Measurements from ENCODE around the gene AOPEP. TPM values are rescaled to one million over a fixed set of nuclear protein-coding genes. Genes with fewer than 3 reads are reported as not detected.
A peak's percentile ranks its signal among the peaks of the same experiment; 100 is the strongest.

AOPEP gene
- polyA plus RNA-seq (2011; rRNA removed), result 229 and 266 TPM in 2 replicates
- 289 and 302 TPM in 2 replicates for polyA plus RNA-seq (2012; cell fraction: cytosol; rRNA removed)
- 133 and 164 TPM in 2 replicates for polyA plus RNA-seq (2012; cell fraction: nucleus; rRNA removed)
- polyA plus RNA-seq (2017; fragmentation: RNase III; extraction: RNeasy Plus Mini Kit Qiagen cat#74134 plus additional on column Dnase treatment), result 201 to 238 TPM (median 226 TPM) in 3 replicates
- 295 and 303 TPM in 2 replicates for polyA minus RNA-seq (2011; rRNA and poly(A)+ RNA removed)

- TF ChIP-seq BCL3 (IDR thresholded peaks at IDR 0.05) (peak; percentile 77; the same call in 1 of the 3 replicates), TP53 (CRISPR knock-in tag; IDR thresholded peaks at IDR 0.05) (no peak), GATA3 (IDR thresholded peaks at IDR 0.05; ENCODE audit: borderline replicate concordance) (0 out of 2 replicates have a peak, but pooled peaks have one; percentile 15), PHF8 (IDR thresholded peaks at IDR 0.05; ENCODE audit: borderline replicate concordance, low read depth) (peak; percentile 45; the same call in 1 of the 2 replicates), MAX (IDR thresholded peaks at IDR 0.05) (peak; percentile 91), HOXB13 (CRISPR knock-in tag; IDR thresholded peaks at IDR 0.05; ENCODE audit: low read depth) (no peak), MYC (IDR thresholded peaks at IDR 0.05; ENCODE audit: borderline replicate concordance, low read length) (0 out of 2 replicates have a peak, but pooled peaks have one; percentile 59), JUN (IDR thresholded peaks at IDR 0.05) (peak in 1 of 2 experiments; percentile 85; a peak in 2 of 5 replicates), FOSL2 (IDR thresholded peaks at IDR 0.05) (no peak), FOSL2 (CRISPR knock-in tag; IDR thresholded peaks at IDR 0.05) (peak; percentile 95), USF2 (IDR thresholded peaks at IDR 0.05) (peak; percentile 81), HOXB5 (CRISPR knock-in tag; IDR thresholded peaks at IDR 0.05) (no peak), BHLHE40 (IDR thresholded peaks at IDR 0.05; ENCODE audit: low read depth, low read length) (peak; percentile 95), RFX5 (IDR thresholded peaks at IDR 0.05) (peak; percentile 73; the same call in 1 of the 2 replicates), E2F6 (IDR thresholded peaks at IDR 0.05; ENCODE audit: borderline replicate concordance, low read depth) (0 out of 2 replicates have a peak, but pooled peaks have one; percentile 65), NPAS2 (CRISPR knock-in tag; IDR thresholded peaks at IDR 0.05; ENCODE audit: borderline replicate concordance) (no peak), POLR2A (IDR thresholded peaks at IDR 0.05; ENCODE audit: low read length) (peak; percentile 72), POLR2AphosphoS2 (conservative IDR thresholded peaks at IDR 0.05; ENCODE audit: low read length) (no peak)
- Histone ChIP-seq H3K4me1 (peaks cover 9% of the 10 kb centered on the region), H3K9me3 (peaks cover 5% of the 10 kb centered on the region; the same call in 2 of the 3 replicates), H3K27ac (peak within 1 kb of the TSS; percentile 84 to 87), H3K4me3 (peak within 1 kb of the TSS; percentile 82), H3K4me2 (peak within 1 kb of the TSS; percentile 88)
- CTCF ChIA-PET, result interaction anchor here (0.6 to 3.3 kb wide), 9 partner anchors 27 to 566 kb away, joined by 3 to 14 read pairs (median 3); no protein-coding TSS in a partner anchor
- POLR2A ChIA-PET, result interaction anchor here (0.5 to 1.2 kb wide), 17 partner anchors 9 to 398 kb away, joined by 3 to 9 read pairs (median 4); no protein-coding TSS in a partner anchor
- DNase-seq (ENCODE audit: low read depth in 1 of 2, low spot score in 1 of 2) (peak; percentile 96 to 97), FAIRE-seq (no peak), ATAC-seq (peak; percentile 95 to 98)
- under 1% methylated on average over 48 of the region's 52 CpGs for WGBS (ENCODE audit: missing lambda C conversion rate)
Measured at GRCh38 chr9:94726495-94727191, at the start of gene AOPEP. AOPEP (plus strand) TSS chr9:94726699; CDS start chr9:94759784, 33,085 bp downstream.

- ChIA-PET CTCF (interaction anchor here (0.6 to 10.9 kb wide), 7 partner anchors 9 to 590 kb away, joined by 3 to 284 read pairs (median 4); no protein-coding TSS in a partner anchor), POLR2A (interaction anchor here (0.9 kb wide), 1 partner anchor 48 kb away, joined by 3 read pairs; the partner anchor contains the start of gene AOPEP)
- 76% methylated on average over 4 of the region's 4 CpGs for WGBS (ENCODE audit: missing lambda C conversion rate)
Measured at GRCh38 chr9:94677929-94678328, 48.6 kb upstream of the AOPEP start.

More at GRCh38 chr9:94677929-94678328, 48.6 kb upstream of the AOPEP start:
- no peak for DNase-seq (ENCODE audit: low read depth in 1 of 2, low spot score in 1 of 2)
- FAIRE-seq, result no peak
- peaks cover 30% of the 10 kb centered on the region for H3K4me1 ChIP-seq
- no peak for ATAC-seq
- H3K4me3 ChIP-seq, result no peak overlapping the region
- no peaks in the 10 kb centered on the region for H3K9me3 ChIP-seq
- H3K27ac ChIP-seq, result no peak overlapping the region
- H3K4me2 ChIP-seq, result no peak overlapping the region
- TF ChIP-seq MAFK (IDR thresholded peaks at IDR 0.05; ENCODE audit: partially characterized antibody), result no peak
- no peak for TF ChIP-seq ZC3H11A (IDR thresholded peaks at IDR 0.05)
- TF ChIP-seq CHD4 (IDR thresholded peaks at IDR 0.05; ENCODE audit: borderline replicate concordance), result no peak
- no peak for TF ChIP-seq CBX8 (IDR thresholded peaks at IDR 0.05)
- TF ChIP-seq ATOH8 (CRISPR knock-in tag; IDR thresholded peaks at IDR 0.05; ENCODE audit: low read depth), result no peak
